Activated naive CD4-positive, alpha-beta T cell treated with anti-CD3 and anti-CD28 coated beads, Interleukin-2, amount 10 ng/mL, durations not matched to agents 7 days and 5 days (primary cell): ENCODE data around the gene CRYBB1.

Experiments used
- CTCF ChIA-PET: fragments of 350-600 bp; sonication (Branson Sonifier 250); formaldehyde crosslinking; loops from one replicate; lab custom pipeline; 2021; ENCODE audit warnings: antibody characterized with exemption; lab: Charles Lee
- DNase-seq: peaks from one replicate; pipeline ENCODE4 v3.0.0-alpha.2; 2020
- H3K27ac Mint-ChIP-seq: one replicate; pipeline ENCODE4 v1.8.0; 2021; ENCODE audit warnings: mild to moderate bottlenecking, moderate library complexity, mixed read lengths
- H3K27me3 Mint-ChIP-seq: one replicate; pipeline ENCODE4 v1.8.0; 2021; ENCODE audit warnings: mild to moderate bottlenecking, mixed read lengths
- H3K36me3 Mint-ChIP-seq: one replicate; pipeline ENCODE4 v1.8.0; 2021; ENCODE audit warnings: mixed read lengths
- H3K4me1 Mint-ChIP-seq: one replicate; pipeline ENCODE4 v1.8.0; 2021; ENCODE audit warnings: mixed read lengths
- H3K4me3 Mint-ChIP-seq: one replicate; pipeline ENCODE4 v1.8.0; 2021; ENCODE audit warnings: mild to moderate bottlenecking, moderate library complexity, mixed read lengths
- H3K9me3 Mint-ChIP-seq: one replicate; pipeline ENCODE4 v1.8.0; 2021; ENCODE audit warnings: mixed read lengths

The CRYBB1 gene

DNA sequence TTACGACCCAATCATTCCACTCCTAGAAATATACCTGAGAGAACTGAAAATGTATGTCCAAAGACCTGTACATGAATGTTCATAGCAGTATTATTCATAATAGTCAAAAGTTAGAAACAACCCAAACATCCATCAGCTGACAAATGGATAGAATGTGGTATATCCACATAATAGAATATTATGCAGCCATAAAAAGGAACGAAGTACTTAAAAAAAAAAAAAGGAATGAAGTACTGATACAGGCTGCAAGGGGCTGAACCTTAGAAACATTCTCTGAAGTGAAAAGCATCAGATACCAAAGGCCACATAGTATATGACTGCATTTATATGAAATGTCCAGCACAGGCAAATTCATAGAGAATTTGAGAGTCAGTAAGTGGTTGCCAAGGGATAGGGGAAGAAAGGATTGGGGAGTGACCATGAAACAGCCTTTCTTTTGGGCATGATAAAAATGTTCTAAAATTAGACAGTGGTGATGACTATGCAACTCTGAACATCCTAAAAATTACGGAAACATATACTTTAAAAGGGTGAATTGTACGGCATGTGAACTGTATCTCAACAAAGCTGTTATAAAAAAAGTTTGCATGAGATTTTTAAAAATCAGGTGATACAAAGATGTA is 29.7 kb downstream of the CRYBB1 start:
- peaks cover 3% of the 10 kb centered on the region for H3K27me3 Mint-ChIP-seq
- peak overlapping the region; percentile 84 for H3K4me3 Mint-ChIP-seq
- H3K27ac Mint-ChIP-seq = no peak overlapping the region
- DNase-seq = no peak
- CTCF ChIA-PET = no interaction called here
- H3K9me3 Mint-ChIP-seq = no peaks in the 10 kb centered on the region
- peaks cover 22% of the 10 kb centered on the region for H3K36me3 Mint-ChIP-seq
- peaks cover 82% of the 10 kb centered on the region for H3K4me1 Mint-ChIP-seq

DNA sequence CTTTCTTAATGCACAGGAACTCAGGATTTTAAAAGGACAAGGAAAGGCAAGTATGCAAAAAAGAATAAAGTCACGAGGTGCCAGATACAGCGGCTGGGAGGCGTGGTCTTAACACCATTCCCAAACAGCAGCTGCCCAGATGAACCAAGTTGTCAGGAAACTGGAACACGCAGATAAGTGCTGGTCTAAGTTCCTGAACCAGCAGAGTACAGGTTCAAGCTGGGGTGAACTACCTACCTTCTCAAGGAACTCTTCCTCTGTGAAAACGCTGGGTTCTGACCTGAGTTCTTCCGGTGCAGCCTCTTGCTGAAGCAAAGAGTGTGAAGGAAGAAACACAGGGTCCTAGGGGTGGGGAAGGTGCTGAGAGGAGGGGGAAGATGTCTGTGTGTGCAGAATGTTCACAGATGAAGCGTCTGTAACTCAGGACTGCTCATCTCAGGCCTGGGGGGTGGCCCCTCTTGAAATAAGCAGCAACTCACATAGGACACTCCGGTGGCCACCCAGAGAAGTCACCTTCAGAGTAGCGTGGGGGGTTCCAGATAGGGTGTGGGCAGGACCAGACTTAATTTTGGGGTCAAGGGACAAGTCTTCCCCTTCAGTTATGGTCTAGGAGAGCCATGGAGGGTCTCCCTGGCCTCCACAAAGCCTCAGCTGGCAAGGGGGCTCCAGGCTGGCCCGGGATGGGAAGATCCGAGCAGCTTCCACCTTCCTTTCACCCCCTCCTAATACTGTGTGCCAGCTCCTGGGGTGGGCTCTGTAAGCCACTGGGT is 31.1 kb downstream of the CRYBB1 start:
- peaks cover 3% of the 10 kb centered on the region for H3K27me3 Mint-ChIP-seq

DNA sequence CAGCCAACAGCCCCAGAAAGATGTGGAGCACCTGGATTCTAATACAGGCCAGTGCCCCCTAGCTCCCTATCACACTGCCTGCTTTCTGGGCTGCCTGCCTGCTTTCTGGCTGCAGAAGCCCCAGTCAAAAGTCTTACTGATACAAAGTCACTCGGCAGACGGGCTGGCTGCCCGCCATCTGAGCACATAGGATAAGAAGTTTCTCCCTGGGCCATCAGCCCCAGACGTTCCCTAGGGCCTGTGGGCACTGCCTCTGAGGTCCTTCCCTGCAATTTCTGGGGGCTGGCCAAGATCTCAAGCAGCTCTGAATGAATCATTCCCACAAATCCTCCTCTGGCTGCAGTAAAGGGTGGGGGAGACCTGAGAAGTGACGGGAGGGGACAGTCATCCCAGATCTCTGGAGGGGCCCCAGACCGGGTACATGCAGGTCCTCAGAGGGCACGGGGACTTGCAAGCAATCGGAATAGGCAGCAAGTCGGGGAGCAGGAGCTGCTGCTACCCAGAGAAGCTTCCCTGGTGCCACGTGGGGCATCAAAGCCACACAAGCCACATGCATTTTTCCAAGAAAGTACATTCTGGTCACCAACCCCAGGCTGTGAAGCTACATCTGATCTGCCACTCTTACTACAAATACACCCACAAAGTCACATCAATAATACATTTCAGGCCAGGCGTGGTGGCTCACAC is 32.6 kb downstream of the CRYBB1 start:
- H3K4me1 Mint-ChIP-seq = peaks cover 78% of the 10 kb centered on the region
- DNase-seq = no peak
- peaks cover 3% of the 10 kb centered on the region for H3K27me3 Mint-ChIP-seq
- no peak overlapping the region for H3K4me3 Mint-ChIP-seq
- peak overlapping the region; percentile 11 for H3K27ac Mint-ChIP-seq
- no peaks in the 10 kb centered on the region for H3K9me3 Mint-ChIP-seq
- peaks cover 41% of the 10 kb centered on the region for H3K36me3 Mint-ChIP-seq
- CTCF ChIA-PET = no interaction called here

More for the DNA sequence above, 31.1 kb downstream of the CRYBB1 start:
- H3K4me1 Mint-ChIP-seq = peaks cover 75% of the 10 kb centered on the region
- peak overlapping the region; percentile 85 for H3K27ac Mint-ChIP-seq
- CTCF ChIA-PET = interaction anchor here (1.1 kb wide), 1 partner anchor 83 kb away, joined by 4 read pairs; no protein-coding TSS in a partner anchor
- no peaks in the 10 kb centered on the region for H3K9me3 Mint-ChIP-seq
- peak overlapping the region; percentile 38 for H3K4me3 Mint-ChIP-seq
- DNase-seq = peak; percentile 38
- H3K36me3 Mint-ChIP-seq = peaks cover 31% of the 10 kb centered on the region

DNA sequence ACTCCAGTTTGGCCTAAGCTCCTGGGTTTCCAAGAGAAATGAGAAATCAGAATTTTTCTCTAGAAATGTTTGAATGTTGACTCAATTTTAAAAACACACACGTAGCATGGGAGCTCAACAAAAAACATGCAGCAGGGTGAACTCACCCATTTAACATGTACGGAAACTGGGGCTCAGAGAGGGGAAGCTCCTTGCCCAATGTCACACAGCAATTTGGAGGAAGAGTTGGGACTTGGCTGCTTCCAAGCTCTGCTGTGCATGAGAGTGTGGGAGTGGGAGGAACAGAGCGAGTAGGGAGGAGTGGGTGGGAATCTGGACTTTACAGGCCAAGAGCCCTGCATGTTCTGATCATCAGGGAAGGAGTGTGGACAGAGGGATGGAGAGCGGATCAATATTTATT is 33.8 kb downstream of the CRYBB1 start:
- CTCF ChIA-PET = interaction anchor here (1.3 kb wide), 1 partner anchor 81 kb away, joined by 4 read pairs; no protein-coding TSS in a partner anchor
- peaks cover 44% of the 10 kb centered on the region for H3K36me3 Mint-ChIP-seq
- H3K9me3 Mint-ChIP-seq = no peaks in the 10 kb centered on the region
- no peak overlapping the region for H3K4me3 Mint-ChIP-seq
- H3K27ac Mint-ChIP-seq = no peak overlapping the region
- DNase-seq = no peak
- H3K4me1 Mint-ChIP-seq = peaks cover 85% of the 10 kb centered on the region
- no peaks in the 10 kb centered on the region for H3K27me3 Mint-ChIP-seq

DNA sequence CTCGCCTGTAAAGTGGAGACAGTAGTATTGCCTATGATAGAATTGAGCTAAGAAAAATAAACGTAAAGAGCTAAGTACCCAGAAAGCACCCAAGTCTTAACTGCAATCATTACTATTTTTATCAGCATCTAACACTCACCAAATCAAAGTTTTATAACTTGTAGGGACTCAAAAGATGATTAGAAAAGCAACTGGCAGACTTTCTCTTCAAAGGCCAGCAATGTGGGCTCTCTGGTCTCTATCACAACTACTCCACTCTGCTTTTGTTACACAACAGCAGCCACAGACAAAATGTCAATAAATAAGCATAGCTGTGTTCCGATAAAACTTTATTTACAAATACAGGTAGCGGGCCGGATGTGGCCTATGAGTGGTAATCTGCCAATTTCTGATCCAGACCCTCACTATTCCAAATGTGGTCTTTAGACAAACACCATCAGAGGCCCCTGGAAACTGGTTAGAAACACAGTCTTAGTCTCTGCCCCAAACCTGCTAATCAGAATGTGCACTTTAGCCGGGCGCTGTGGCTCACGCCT is 36.1 kb downstream of the CRYBB1 start:
- H3K27ac Mint-ChIP-seq = no peak overlapping the region
- H3K4me3 Mint-ChIP-seq = no peak overlapping the region
- CTCF ChIA-PET = no interaction called here

DNA sequence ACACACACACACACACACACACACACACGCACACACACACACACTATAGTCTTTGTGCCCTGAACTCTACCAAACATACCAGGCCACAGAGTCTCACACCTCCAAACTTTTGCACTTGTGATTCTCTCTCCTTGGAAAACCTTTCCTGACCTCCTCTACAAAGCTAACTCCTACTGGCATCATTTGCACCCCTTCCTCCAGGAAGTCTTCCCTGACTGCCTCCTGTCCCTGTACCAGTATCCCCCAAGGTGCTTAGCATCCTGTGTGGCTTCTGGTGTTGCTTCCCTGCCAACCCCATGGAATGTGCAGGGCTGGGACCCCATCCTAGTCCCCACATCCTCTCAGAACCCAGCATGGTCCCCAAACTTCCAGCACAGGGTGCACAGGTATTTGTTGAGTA is 36.8 kb downstream of the CRYBB1 start:
- DNase-seq = no peak
- Mint-ChIP-seq H3K36me3 (peaks cover 47% of the 10 kb centered on the region), H3K9me3 (no peaks in the 10 kb centered on the region), H3K27ac (peak overlapping the region; percentile 56), H3K4me3 (no peak overlapping the region), H3K4me1 (peaks cover 76% of the 10 kb centered on the region), H3K27me3 (no peaks in the 10 kb centered on the region)
- CTCF ChIA-PET = no interaction called here

More for the DNA sequence above, 36.1 kb downstream of the CRYBB1 start:
- no peak for DNase-seq
- Mint-ChIP-seq H3K36me3 (peaks cover 44% of the 10 kb centered on the region), H3K4me1 (peaks cover 78% of the 10 kb centered on the region), H3K9me3 (no peaks in the 10 kb centered on the region), H3K27me3 (no peaks in the 10 kb centered on the region)

DNA sequence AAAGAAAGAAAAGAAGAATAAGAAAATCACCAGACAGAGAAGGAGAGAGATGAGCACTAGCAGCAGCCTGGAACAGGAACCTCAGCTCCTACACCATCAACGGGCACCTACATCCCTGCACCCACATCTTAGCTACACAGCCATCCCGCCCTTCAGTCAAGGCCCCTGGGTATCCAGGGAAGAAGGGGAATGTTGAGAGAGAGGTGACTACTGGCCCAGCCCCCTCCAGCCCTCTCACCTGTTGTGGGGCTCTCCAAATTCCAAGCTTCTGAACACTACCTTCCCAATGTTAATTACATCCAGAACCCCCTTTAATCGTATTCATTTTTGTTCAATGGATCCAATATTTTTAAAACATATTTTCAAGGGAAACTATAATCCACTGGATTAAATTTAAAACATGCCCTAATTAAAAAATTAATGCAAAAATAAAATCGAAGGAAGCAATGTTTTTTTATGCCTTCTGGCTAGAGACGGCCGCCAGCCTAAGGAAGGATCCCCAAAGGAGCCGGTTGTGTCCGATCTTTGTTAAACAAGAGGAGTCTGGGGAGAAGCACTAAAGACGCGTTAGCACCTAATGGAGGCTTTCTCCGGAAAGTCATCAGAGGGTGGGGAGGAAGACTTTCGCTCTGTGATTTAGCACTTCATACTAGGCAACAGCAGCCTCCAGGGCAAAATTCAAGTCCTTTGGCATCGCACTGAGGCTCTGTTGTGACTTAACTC is 37.4 kb downstream of the CRYBB1 start:
- Mint-ChIP-seq H3K27me3 (no peaks in the 10 kb centered on the region), H3K27ac (peak overlapping the region; percentile 97), H3K9me3 (no peaks in the 10 kb centered on the region), H3K4me3 (peak overlapping the region; percentile 76), H3K36me3 (peaks cover 46% of the 10 kb centered on the region), H3K4me1 (peaks cover 70% of the 10 kb centered on the region)
- no peak for DNase-seq
- CTCF ChIA-PET = no interaction called here

DNA sequence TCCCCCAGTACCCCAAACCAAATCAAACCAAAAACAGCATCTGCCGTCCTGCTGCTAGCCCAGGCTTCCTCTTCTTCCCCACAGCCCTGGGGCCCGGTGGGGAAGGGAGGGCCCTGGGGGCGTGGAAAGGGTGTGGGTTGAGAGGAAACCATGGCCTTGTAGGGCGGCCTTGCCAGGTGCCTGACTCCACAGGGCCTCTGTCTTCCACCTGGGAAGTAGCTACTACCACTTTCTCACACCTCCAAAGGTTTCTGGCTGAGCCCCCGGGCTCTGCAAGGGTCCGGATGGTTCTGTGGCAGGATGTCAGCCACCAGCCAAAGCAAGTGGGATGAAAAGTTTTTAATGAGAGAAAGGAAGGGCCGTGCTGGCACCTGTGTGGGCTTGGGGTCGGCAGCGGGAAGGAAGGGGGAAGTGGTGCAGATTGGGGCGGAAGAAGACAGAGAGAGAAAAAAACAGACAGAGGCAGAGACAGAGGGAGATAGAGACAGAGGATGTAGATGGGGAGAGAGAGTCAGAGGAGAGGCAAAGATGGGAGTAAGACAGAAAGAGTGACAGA is 38.4 kb downstream of the CRYBB1 start:
- peaks cover 62% of the 10 kb centered on the region for H3K4me1 Mint-ChIP-seq
- peak overlapping the region; percentile 76 for H3K4me3 Mint-ChIP-seq
- DNase-seq = peak; percentile 83
- peak overlapping the region; percentile 97 for H3K27ac Mint-ChIP-seq
- peaks cover 44% of the 10 kb centered on the region for H3K36me3 Mint-ChIP-seq
- H3K9me3 Mint-ChIP-seq = no peaks in the 10 kb centered on the region
- CTCF ChIA-PET = interaction anchor here (1.0 kb wide), 1 partner anchor 32 kb away, joined by 3 read pairs; no protein-coding TSS in a partner anchor
- no peaks in the 10 kb centered on the region for H3K27me3 Mint-ChIP-seq

DNA sequence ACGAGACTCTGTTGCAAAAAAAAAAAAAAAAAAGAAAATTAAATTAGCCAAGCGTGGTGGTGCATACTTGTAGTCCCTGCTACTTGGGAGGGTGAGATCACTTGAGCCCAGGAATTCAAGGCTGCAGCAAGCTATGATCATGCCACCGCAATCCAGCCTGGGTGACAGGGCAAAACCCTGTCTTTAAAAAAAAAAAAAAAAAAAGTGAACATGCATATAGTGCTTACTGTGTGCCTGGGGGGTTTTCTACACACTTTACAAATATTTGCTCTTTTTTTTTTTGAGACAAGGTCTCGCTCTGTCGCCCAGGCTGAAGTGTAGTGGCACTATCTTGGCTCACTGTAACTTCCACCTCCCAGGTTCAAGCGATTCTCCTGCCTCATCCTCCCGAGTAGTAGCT is 40.7 kb downstream of the CRYBB1 start:
- Mint-ChIP-seq H3K36me3 (peaks cover 41% of the 10 kb centered on the region), H3K9me3 (no peaks in the 10 kb centered on the region), H3K27me3 (no peaks in the 10 kb centered on the region), H3K4me3 (no peak overlapping the region), H3K27ac (no peak overlapping the region), H3K4me1 (peaks cover 67% of the 10 kb centered on the region)
- no peak for DNase-seq
- CTCF ChIA-PET = no interaction called here

DNA sequence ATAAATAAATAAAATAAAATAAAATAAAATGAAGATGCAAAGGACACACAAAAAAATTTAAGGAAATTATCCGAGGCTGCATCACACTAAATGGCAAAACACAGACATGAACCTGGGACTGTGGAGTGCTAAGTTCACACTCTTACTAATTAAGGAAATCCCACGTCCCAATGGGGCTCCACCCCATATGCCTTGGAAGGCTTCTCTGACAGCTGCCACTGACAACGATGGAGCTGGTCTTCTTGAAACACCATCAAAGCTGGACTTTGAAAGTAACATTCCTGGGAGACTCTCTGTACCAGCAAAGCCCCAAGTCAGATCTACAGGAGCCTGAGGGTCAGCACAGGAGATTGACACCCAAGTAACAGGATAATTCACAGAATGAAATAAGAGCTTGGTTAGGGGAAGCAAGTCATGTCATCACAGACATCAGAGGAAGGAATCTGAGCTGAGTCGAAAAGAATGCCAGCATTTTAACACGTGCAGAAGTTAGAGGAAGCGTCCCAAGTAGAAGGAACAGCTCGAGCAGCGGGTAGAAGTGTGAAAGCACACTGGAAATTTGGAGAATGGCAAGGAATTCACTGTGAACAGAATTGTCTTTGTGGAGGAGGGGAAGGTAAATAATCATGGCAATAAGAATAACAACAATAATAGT is 41.7 kb downstream of the CRYBB1 start:
- Mint-ChIP-seq H3K4me3 (no peak overlapping the region), H3K27ac (no peak overlapping the region), H3K9me3 (no peaks in the 10 kb centered on the region), H3K27me3 (no peaks in the 10 kb centered on the region), H3K4me1 (peaks cover 63% of the 10 kb centered on the region), H3K36me3 (peaks cover 35% of the 10 kb centered on the region)
- CTCF ChIA-PET = interaction anchor here (0.6 kb wide), 1 partner anchor 52 kb away, joined by 3 read pairs; no protein-coding TSS in a partner anchor
- no peak for DNase-seq

DNA sequence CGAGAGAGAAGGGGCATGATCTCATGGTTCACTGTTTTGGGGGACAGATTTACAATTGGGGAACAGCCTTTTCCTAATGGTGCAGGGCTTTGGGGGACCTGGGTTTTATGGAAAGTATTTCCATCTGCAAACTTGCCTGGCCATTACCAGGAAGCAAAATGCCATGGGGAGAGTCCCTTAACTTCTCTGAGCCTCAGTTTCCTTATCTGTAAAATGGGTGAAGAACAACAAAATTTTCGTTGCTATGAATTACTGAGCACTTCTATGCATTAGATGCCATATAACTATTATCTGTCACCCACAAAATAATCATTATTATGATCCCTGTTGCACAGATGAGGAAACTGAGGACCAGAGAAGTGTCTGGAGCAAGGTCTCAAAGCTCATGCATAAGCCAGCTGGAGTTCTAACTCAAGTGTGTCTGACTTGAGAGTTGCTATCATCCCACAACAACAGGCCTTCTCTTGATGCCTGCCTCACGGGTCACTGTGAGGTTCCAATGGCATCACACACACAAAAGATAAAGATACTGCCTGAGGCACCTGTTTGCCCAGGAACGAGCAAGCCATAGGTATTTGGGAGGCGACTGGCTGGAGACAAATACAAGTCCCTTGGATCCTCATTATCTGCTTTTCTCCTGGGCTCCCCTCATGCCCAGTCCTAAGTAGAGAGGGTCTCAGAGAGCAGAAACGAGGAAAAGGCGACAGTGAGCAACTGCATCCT is 43.7 kb downstream of the CRYBB1 start:
- no peak for DNase-seq
- peaks cover 26% of the 10 kb centered on the region for H3K36me3 Mint-ChIP-seq
- no peak overlapping the region for H3K4me3 Mint-ChIP-seq
- no peak overlapping the region for H3K27ac Mint-ChIP-seq
- no peaks in the 10 kb centered on the region for H3K27me3 Mint-ChIP-seq
- no peaks in the 10 kb centered on the region for H3K9me3 Mint-ChIP-seq
- peaks cover 54% of the 10 kb centered on the region for H3K4me1 Mint-ChIP-seq
- CTCF ChIA-PET = no interaction called here

DNA sequence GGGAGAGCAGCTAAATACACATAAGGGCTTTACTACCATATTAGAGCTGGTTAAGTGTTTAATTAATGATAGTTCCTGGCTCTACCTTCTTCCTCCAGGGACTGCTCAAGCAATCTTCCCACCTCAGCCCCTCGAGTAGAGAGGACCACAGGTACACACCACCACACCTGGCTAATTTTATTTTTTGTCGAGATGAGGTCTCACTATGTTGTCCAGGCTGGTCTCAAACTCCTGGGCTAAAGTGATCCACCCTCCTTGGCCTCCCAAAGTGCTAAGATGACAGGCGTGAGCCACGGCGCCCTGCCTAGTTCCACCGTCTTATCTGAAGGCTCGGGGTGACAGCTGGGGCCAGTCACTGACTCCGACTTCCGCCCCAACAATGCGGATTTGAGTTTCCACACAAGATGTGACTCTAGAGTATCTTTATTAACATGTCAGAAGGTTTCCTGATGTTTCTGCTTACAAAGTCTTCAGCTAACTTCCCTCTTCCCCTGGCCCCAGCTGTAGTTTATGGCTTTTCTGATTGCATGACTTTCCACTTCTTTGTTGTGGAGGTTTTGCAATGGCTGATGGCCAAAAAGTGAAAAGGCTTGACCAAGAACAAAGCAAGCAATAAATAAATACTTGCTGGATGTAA is 44.7 kb downstream of the CRYBB1 start:
- Mint-ChIP-seq H3K27ac (peak overlapping the region; percentile 65), H3K9me3 (no peaks in the 10 kb centered on the region), H3K27me3 (no peaks in the 10 kb centered on the region), H3K4me1 (peaks cover 50% of the 10 kb centered on the region), H3K36me3 (peaks cover 20% of the 10 kb centered on the region), H3K4me3 (no peak overlapping the region)
- peak; percentile 31 for DNase-seq
- CTCF ChIA-PET = interaction anchor here (0.8 kb wide), 1 partner anchor 70 kb away, joined by 4 read pairs; no protein-coding TSS in a partner anchor
